ENCODE measurements around the gene DAND5. TPM values are rescaled to one million over a fixed set of nuclear protein-coding genes. Genes with fewer than 3 reads are reported as not detected.

The DAND5 gene
- total and polyA plus RNA-seq, 7 donors = 0.13 to 2.0 (median 1.7) TPM; not detected in 2

DNA sequence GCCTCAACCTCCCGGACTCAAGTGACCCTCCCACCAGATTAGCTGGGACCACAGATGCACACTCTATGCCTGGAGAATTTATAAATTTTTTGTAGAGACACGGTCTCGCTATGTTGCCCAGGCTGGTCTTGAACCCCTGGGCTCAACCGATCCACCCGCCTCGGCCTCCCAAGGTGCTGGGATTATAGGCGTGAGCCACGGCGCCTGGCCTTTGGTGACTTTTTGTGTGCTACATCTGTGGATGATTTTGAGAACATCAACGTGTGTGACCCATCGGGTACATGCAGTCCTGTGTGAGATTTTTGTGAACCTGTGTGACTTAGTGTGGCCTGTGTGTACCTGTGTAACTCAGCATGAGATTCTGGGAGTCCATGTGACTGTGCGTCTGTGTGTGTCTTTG lies 17.4 kb downstream of the DAND5 start:
- H3K27ac ChIP-seq = no peak overlapping the region
- no peak overlapping the region for H3K4me3 ChIP-seq
- no peak for DNase-seq
- 95 to 96% methylated on average over 12 of the region's 12 CpGs for WGBS, 2 donors
- intact Hi-C loops (cut with DNase I) = no loop called here
- peaks cover 0 to 9% (median 7%) of the 10 kb centered on the region in 4 donors for H3K4me1 ChIP-seq
- H3K36me3 ChIP-seq = no peaks in the 10 kb centered on the region
- H3K9me3 ChIP-seq = no peaks in the 10 kb centered on the region
- TF ChIP-seq EP300 (IDR thresholded peaks at IDR 0.05) (no peak), CTCF (IDR thresholded peaks at IDR 0.05) (no peak), POLR2A (IDR thresholded peaks at IDR 0.05) (no peak), POLR2AphosphoS5 (IDR thresholded peaks at IDR 0.05) (no peak)
- no peaks in the 10 kb centered on the region for H3K27me3 ChIP-seq

DNA sequence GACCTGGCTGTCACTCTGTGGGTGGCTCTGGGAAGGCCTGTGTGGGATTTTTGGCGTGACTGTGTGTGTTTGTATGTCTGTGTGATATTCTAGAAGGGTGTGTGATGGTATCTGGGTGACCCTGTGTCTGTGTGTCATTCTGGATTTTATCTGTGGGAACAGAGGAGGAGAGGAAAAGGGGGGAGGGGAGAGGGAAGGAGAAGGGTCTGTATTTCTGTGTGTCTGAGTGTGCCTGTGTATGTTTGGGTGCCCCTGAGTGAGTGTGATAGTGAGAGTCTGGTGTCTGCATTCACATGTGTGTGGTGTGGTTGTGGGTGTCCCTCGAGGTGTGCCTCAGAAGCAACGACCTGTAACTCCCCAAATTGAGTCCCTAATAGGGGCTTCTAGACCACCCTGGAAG lies 17.8 kb downstream of the DAND5 start:
- 81 to 84% methylated on average over 3 of the region's 3 CpGs for WGBS, 2 donors
- intact Hi-C loops (cut with DNase I) = no loop called here

DNA sequence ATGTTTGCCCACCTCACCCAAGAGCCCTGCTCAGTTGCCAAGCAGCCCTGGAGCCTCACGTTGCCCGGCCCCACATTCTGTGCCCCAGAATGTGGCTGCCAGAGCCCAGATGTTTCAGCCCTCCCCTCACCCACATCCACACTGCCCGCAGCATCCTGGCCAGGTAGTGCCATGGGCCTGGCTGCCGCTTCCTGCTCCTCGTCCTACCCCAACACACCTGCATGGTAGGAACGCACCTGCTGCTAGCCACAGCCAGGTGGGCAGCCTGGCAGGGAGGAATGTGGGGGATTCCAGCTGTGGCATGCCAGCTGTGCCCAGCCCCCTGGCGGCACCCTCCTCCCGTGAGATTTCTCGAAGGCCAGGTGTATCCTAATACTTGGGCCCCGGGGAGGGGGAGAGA lies 18.4 kb downstream of the DAND5 start:
- Histone ChIP-seq H3K36me3 (no peaks in the 10 kb centered on the region), H3K27me3 (no peaks in the 10 kb centered on the region), H3K4me1 (peaks cover 0 to 9% (median 7%) of the 10 kb centered on the region in 4 donors), H3K27ac (no peak overlapping the region), H3K9me3 (no peaks in the 10 kb centered on the region), H3K4me3 (no peak overlapping the region)
- no peak for DNase-seq
- intact Hi-C loops (cut with DNase I) = no loop called here
- WGBS, 2 donors = 58 to 72% methylated on average over 10 of the region's 10 CpGs
- TF ChIP-seq POLR2A (IDR thresholded peaks at IDR 0.05) (no peak), EP300 (IDR thresholded peaks at IDR 0.05) (no peak), POLR2AphosphoS5 (IDR thresholded peaks at IDR 0.05) (no peak), CTCF (IDR thresholded peaks at IDR 0.05) (no peak)

More for the DNA sequence above, 17.8 kb downstream of the DAND5 start:
- no peak for TF ChIP-seq POLR2A (IDR thresholded peaks at IDR 0.05)
- TF ChIP-seq CTCF (IDR thresholded peaks at IDR 0.05) = no peak
- no peak for TF ChIP-seq EP300 (IDR thresholded peaks at IDR 0.05)
- TF ChIP-seq POLR2AphosphoS5 (IDR thresholded peaks at IDR 0.05) = no peak
- Histone ChIP-seq H3K9me3 (no peaks in the 10 kb centered on the region), H3K27ac (no peak overlapping the region), H3K36me3 (no peaks in the 10 kb centered on the region), H3K4me3 (no peak overlapping the region), H3K4me1 (peaks cover 0 to 9% (median 7%) of the 10 kb centered on the region in 4 donors), H3K27me3 (no peaks in the 10 kb centered on the region)
- no peak for DNase-seq

GRCh38 chr19:12990431-12990830 lies 21.1 kb downstream of the DAND5 start:
- H3K4me1 ChIP-seq = peaks cover 0 to 5% (median 5%) of the 10 kb centered on the region in 4 donors
- no peak for DNase-seq
- whole genome bisulfite sequencing, 2 donors = 48 to 72% methylated on average over 22 of the region's 22 CpGs
- H3K27me3 ChIP-seq = no peaks in the 10 kb centered on the region
- H3K9me3 ChIP-seq = no peaks in the 10 kb centered on the region
- no peak overlapping the region for H3K4me3 ChIP-seq
- H3K36me3 ChIP-seq = no peaks in the 10 kb centered on the region
- intact Hi-C loops (cut with DNase I) = loop anchor here (10.0 kb wide), 1 partner anchor 164 kb away; the partner anchor contains the start of genes IER2 and STX10
- no peak for TF ChIP-seq POLR2AphosphoS5 (IDR thresholded peaks at IDR 0.05)
- no peak for TF ChIP-seq EP300 (IDR thresholded peaks at IDR 0.05)
- no peak for TF ChIP-seq POLR2A (IDR thresholded peaks at IDR 0.05)
- TF ChIP-seq CTCF (IDR thresholded peaks at IDR 0.05) = no peak
- H3K27ac ChIP-seq = no peak overlapping the region

DNA sequence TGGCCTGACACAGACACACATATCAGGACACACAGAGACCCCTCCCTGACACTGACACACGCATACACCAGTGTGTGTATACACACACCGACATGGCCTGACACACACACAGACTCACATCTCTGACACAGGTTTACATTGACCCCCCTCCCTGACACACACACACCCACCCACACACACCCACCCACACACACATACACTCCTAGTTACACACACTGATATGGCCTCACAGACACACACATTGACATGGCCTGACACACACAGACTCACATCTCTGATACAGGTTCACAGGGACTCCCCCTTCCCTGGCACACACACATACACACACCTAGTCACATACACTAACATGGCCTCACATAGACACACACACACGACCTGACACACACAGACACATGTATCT lies 21.5 kb downstream of the DAND5 start:
- no peak for DNase-seq
- TF ChIP-seq EP300 (IDR thresholded peaks at IDR 0.05) (no peak), POLR2A (IDR thresholded peaks at IDR 0.05) (no peak), CTCF (IDR thresholded peaks at IDR 0.05) (no peak), POLR2AphosphoS5 (IDR thresholded peaks at IDR 0.05) (no peak)
- Histone ChIP-seq H3K36me3 (no peaks in the 10 kb centered on the region), H3K27ac (no peak overlapping the region), H3K9me3 (no peaks in the 10 kb centered on the region), H3K4me1 (peaks cover 0 to 5% (median 5%) of the 10 kb centered on the region in 4 donors), H3K27me3 (no peaks in the 10 kb centered on the region), H3K4me3 (no peak overlapping the region)
- 68 to 74% methylated on average over 3 of the region's 3 CpGs for WGBS, 2 donors
- intact Hi-C loops (cut with DNase I) = loop anchor here (10.0 kb wide), 1 partner anchor 164 kb away; the partner anchor contains the start of genes IER2 and STX10

All from sigmoid colon (tissue), 7 donors.